ENCODE data around the gene FCHO2. TPM values are rescaled to one million over a fixed set of nuclear protein-coding genes. Genes with fewer than 3 reads are reported as not detected.

FCHO2 gene
- total RNA-seq, 4 donors from 2014 or later = 24.9 to 37.5 (median 30.7) TPM

DNA sequence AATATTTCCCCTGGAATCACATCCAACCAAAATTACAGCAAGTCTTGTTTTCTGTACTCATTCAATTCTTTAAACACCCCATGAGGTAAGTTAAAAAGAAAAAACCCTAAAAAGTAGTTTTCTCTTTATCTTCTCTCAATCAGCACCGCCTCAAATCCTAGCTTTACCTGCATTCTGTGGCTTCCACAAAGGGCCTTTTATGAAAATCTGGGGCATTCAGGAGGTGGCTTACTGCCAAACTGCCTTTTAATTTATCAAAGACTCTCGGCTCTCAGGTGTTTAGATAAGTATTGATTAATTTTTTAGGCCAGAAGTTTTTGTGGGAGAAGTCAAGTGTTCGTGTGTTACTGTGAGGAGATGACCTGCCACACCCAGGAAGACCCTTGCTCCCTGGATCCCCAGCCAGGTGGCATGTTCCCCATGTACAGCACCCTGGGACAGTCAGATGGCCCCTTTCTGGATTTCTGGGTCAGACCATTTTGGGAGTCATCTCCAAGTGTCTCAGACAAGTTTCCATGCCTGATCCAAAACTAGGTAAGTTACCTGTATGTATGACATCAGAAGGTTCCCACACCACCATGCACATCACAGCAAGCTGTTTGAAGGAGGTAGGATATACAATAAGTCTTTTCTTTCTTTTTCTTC, 158.3 kb downstream of the FCHO2 start:
- Histone ChIP-seq H3K27me3 (peaks cover 0 to 5% of the 10 kb centered on the region in 2 donors), H3K4me3 (no peak overlapping the region), H3K36me3 (no peaks in the 10 kb centered on the region), H3K4me1 (no peaks in the 10 kb centered on the region), H3K27ac (no peak overlapping the region), H3K9me3 (peaks cover 0 to 7% (median 0%) of the 10 kb centered on the region in 4 donors)
- TF ChIP-seq POLR2A (IDR thresholded peaks at IDR 0.05) (no peak), EP300 (IDR thresholded peaks at IDR 0.05) (no peak)
- TF ChIP-seq, protein P1, sequence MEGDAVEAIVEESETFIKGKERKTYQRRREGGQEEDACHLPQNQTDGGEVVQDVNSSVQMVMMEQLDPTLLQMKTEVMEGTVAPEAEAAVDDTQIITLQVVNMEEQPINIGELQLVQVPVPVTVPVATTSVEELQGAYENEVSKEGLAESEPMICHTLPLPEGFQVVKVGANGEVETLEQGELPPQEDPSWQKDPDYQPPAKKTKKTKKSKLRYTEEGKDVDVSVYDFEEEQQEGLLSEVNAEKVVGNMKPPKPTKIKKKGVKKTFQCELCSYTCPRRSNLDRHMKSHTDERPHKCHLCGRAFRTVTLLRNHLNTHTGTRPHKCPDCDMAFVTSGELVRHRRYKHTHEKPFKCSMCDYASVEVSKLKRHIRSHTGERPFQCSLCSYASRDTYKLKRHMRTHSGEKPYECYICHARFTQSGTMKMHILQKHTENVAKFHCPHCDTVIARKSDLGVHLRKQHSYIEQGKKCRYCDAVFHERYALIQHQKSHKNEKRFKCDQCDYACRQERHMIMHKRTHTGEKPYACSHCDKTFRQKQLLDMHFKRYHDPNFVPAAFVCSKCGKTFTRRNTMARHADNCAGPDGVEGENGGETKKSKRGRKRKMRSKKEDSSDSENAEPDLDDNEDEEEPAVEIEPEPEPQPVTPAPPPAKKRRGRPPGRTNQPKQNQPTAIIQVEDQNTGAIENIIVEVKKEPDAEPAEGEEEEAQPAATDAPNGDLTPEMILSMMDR (IDR thresholded peaks at IDR 0.05) = no peak
- WGBS, 2 donors = 73 to 80% methylated on average over 3 of the region's 3 CpGs
- no peak for DNase-seq (ENCODE audit: low spot score in 2 of 2)

DNA sequence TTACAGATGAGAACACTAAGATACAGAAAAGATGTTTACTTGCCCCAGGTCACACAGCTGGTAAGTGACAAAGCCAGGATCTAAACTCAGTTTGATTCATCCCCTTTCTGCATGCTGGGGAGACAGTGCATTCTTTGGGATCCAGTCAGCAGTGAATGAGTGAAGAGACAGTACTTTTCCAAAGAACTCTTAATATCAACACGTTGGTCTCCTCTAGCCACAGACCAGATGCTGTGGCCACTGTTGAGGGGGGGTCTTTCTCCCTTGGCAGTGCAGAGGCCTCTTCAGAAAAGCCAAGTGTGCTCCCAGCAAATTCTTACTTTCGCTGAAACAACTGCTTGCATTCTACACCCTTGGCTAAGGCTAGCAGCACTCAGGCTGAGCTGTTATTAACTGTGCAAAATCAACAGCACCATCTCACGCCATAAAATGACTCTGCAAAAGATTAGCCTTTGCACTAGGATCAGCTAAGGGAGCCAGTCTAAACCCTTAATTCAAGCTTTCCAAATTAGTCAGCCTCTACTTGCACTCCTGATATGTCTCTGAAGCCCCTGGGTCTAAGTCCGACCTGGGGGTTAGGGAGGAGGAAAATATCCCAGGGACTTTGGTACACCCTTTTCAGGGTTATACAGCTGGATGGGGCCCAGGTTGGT, 159.7 kb downstream of the FCHO2 start:
- no peak overlapping the region for H3K27ac ChIP-seq
- H3K36me3 ChIP-seq = no peaks in the 10 kb centered on the region
- H3K4me1 ChIP-seq = peaks cover 0 to 8% (median 7%) of the 10 kb centered on the region in 4 donors
- 43 to 46% methylated on average over 4 of the region's 4 CpGs for WGBS, 2 donors
- no peak for TF ChIP-seq POLR2A (IDR thresholded peaks at IDR 0.05)
- TF ChIP-seq EP300 (IDR thresholded peaks at IDR 0.05) = no peak
- TF ChIP-seq, protein P1 (IDR thresholded peaks at IDR 0.05) = no peak
- no peak overlapping the region for H3K4me3 ChIP-seq
- peaks cover 0 to 7% (median 0%) of the 10 kb centered on the region in 4 donors for H3K9me3 ChIP-seq
- no peak for DNase-seq (ENCODE audit: low spot score in 2 of 2)
- H3K27me3 ChIP-seq = peaks cover 0 to 9% of the 10 kb centered on the region in 2 donors

GRCh38 chr5:73116506-73116905, 160.7 kb downstream of the FCHO2 start:
- DNase-seq (ENCODE audit: low spot score in 2 of 2) = no peak
- H3K36me3 ChIP-seq = no peaks in the 10 kb centered on the region
- TF ChIP-seq, protein P1 (IDR thresholded peaks at IDR 0.05) = no peak
- TF ChIP-seq POLR2A (IDR thresholded peaks at IDR 0.05) = no peak
- no peak for TF ChIP-seq EP300 (IDR thresholded peaks at IDR 0.05)
- no peak overlapping the region for H3K27ac ChIP-seq
- 79 to 82% methylated on average over 2 of the region's 2 CpGs for WGBS, 2 donors
- H3K27me3 ChIP-seq = peaks cover 0 to 18% of the 10 kb centered on the region in 2 donors
- peaks cover 0 to 7% (median 0%) of the 10 kb centered on the region in 4 donors for H3K9me3 ChIP-seq
- H3K4me3 ChIP-seq = no peak overlapping the region
- peaks cover 0 to 14% (median 7%) of the 10 kb centered on the region in 4 donors for H3K4me1 ChIP-seq

DNA sequence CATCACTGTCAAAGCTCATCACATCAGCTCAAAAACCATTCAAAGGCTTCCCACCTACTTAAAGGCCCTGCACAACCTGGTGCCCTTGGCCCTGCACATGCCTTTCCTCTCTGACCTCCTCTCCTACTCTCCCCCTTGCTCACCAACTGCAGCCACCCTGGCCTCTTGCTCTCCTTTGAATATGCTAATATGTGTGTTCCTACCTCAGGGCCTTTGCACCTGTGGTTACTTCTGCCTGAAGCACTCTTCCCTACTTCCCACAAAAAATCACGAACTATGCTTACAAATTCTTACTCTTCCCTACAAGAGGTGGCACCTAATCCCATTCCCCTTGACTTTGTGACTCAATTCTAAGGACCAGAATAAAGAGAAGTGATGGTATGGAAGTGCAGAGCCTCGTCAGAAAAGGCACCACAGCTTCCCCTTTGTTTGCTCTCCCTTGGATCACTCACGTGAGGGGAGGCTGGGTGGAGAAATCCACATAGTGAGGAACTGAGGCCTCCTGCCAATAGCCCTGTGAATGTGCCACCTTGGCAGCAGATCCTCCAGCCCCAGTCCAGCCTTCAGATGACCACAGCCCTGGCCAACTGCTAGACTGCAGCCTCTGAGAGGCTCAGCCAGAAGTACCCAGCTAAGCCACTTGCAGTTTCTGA, 161.4 kb downstream of the FCHO2 start:
- peaks cover 0 to 7% (median 0%) of the 10 kb centered on the region in 4 donors for H3K9me3 ChIP-seq
- WGBS, 2 donors = 84 to 86% methylated on average over 3 of the region's 3 CpGs
- H3K27me3 ChIP-seq = peaks cover 0 to 25% of the 10 kb centered on the region in 2 donors
- TF ChIP-seq, protein P1 (IDR thresholded peaks at IDR 0.05) = no peak
- TF ChIP-seq POLR2A (IDR thresholded peaks at IDR 0.05) (no peak), EP300 (IDR thresholded peaks at IDR 0.05) (no peak)
- no peak overlapping the region for H3K4me3 ChIP-seq
- no peak overlapping the region for H3K27ac ChIP-seq
- H3K4me1 ChIP-seq = peaks cover 0 to 14% (median 7%) of the 10 kb centered on the region in 4 donors
- H3K36me3 ChIP-seq = no peaks in the 10 kb centered on the region
- DNase-seq (ENCODE audit: low spot score in 2 of 2) = no peak

All from tibial nerve (tissue), 4 donors.